Fibroblast of gingiva (primary cell): ENCODE data around the gene PHEX.

Experiments
- DNase-seq: peaks from one replicate; pipeline ENCODE4 v3.0.0-alpha.2; 2011; ENCODE audit warnings: low read depth

PHEX gene

DNA sequence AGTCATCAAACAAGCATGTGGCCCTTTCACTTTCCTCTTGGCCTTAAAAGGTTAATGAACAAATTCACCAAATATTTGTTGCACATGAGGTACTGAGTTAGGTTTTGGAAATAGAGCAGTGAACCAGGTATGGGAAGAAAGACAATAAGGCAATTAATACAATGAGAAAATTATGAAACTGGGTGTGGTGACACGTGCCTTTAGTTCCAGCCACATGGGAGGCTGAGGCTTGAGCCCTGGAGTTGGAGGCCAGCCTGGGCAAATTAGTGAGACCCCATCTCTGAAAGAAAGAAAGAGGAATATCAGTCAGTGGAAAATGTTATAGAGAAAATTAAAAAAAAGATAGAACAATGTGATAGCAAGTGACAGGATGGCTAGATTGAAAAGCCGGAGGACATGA is 8.1 kb downstream of the PHEX start:
- DNase-seq: no peak

GRCh38 chrX:22041907-22042530 is 9.9 kb downstream of the PHEX start:
- DNase-seq: no peak

- no peak for DNase-seq
These were observed 11.7 kb downstream of the PHEX start for GRCh38 chrX:22043872-22044271.

- no peak for DNase-seq
These were observed 15.3 kb downstream of the PHEX start for GRCh38 chrX:22047468-22047867.

- peak; percentile 3 for DNase-seq
These were observed 21.4 kb downstream of the PHEX start for GRCh38 chrX:22053481-22053880.

- DNase-seq: no peak
These were observed 24.1 kb downstream of the PHEX start for GRCh38 chrX:22056235-22056634.

DNA sequence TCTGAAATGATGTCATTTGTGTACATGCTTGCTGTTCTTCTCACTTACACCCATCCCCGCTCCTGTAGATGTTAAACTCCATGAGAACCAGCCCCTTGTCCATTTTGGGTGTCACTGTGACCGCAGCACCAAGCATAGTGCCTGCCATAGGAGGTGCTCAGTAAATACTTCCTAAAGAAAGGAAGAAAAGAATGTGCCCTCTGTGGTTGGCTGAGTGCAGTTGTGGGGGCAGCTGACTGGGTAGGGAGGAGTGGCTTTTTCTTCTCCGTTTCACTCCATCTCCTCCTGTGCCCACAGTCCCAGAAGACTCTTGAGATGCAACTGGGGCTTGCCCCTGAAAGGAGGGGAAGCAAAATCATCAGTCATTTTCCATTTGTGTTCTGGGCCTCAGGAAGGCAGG is 25.5 kb downstream of the PHEX start:
- no peak for DNase-seq

GRCh38 chrX:22059775-22060174 is 27.6 kb downstream of the PHEX start:
- DNase-seq: no peak

DNA sequence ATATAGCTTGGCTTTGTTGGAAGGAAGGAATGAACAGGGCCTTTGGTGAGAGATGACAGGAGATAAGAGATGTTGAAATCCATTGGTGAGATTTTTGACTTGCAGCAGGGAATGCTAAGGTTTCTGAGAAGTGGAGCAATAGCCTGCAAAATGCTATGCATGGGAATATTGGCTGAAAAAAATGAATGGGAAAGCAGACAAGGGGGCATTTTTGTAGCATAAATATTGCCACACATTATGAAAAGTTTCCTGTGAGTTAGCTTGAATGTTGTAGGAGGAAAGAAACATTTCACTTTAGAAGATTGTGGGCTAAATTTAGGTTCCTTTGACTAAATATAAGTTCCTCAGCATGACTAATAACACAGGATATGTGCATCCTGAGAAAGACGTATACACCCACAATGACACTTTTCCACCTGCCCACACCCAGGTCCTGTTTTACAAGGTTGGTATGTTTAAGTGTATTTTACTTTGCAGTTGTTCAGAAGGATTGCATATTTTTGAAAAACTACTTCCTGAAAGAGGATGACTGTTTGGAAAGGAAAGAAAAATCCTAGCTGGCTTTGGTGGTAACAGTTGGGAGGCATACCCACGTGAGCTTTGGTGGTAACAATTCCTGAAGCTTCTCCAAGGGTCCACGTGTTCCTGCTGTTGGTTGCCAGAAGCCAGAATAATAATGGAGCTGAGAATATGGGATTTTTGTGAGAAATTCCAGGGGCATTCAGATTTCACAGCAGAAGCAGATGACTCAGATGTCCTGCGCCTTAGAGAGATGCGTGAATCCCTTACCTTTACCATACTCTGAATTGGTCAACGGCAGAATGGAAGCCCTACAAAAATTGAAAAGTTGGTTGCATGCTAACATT is 28.5 kb downstream of the PHEX start:
- no peak for DNase-seq

GRCh38 chrX:22063284-22063683 is 31.2 kb downstream of the PHEX start:
- DNase-seq: no peak

DNA sequence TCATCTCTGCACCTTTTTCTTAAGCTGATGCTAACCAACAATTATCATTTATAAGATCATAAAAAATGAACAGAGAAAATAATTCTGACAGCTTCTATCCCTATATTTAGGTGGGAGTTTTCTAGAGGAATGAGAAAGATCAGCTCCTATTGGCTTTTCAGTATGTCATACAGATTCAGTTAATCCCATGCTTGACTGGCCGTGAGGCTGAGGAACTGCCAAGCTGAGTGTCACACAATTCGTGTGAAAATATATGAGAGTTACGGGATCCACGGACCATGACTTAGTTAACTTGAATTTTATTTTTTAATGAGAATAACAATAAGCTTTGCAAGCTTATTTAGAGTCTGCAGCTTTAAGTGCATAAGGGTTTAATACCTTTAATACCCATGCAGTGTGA is 37.5 kb downstream of the PHEX start:
- DNase-seq: no peak

GRCh38 chrX:22073928-22074327 is 41.8 kb downstream of the PHEX start:
- DNase-seq: no peak

- no peak for DNase-seq
These were observed 46.0 kb downstream of the PHEX start for GRCh38 chrX:22078117-22078516.

- DNase-seq: peak; percentile 29
These were observed 49.5 kb downstream of the PHEX start for GRCh38 chrX:22081475-22082092.

DNA sequence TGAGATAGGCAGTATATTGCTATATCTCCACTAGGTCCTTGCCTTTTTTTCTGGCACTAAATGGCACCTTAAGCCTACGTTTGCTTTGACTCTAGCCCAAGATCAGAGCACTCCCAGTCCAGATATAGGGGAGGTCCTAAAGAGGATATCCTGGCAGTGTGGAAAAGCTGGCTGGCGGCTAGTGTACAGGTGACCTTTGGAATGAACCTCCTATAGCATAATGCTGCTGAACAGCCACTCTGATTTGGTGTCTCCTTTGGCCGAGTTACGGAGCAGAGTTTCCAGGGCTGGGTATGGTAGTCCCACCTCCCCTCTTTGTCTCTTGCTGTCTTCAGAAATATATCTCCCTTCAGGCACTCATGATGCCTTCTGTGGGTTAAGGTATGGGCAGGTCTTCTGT is 53.9 kb downstream of the PHEX start:
- DNase-seq: no peak

DNA sequence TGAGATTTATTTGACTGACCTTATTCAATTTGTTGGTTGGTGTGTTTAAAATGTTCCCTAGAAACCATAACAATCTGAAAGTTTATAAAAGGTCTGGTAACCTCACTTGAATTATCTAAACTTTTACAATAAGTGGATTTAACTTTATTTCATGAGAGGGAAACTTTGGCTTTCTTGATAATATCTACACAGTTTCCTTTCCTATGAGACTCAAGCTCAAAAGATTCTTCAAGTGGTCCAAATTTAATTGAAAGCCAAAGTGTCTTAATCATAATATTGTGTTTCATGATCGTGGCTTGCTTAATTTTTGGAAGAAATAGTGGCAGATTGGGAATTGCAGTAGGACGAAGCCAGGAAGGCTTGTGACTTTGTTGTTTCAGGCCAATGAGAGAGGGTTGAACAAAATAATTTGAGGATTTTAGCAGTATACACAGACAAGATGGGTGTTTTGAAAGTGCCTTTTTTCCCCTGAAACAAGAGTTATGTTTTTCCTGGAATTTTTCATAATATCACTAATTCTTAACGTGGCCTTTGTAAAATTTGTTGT is 55.0 kb downstream of the PHEX start:
- no peak for DNase-seq

DNA sequence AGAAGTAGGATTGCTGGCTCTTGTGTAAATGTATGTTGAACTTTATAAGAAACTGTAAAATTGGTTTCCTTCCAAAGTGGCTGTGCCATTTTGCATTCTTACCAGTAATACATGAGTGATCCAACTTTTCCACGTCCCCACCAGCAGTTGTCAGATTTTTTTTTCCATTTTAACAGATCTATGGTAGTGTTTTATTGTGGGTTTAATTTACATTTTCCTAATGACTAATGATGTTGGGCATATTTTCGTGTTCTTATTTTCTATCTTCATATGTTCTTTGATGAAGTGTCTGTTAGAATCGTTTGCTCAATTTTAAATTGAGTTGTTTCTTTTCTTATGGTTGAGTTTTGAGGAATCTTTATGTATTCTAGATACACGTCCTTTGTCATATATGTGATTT is 56.2 kb downstream of the PHEX start:
- DNase-seq: no peak

DNA sequence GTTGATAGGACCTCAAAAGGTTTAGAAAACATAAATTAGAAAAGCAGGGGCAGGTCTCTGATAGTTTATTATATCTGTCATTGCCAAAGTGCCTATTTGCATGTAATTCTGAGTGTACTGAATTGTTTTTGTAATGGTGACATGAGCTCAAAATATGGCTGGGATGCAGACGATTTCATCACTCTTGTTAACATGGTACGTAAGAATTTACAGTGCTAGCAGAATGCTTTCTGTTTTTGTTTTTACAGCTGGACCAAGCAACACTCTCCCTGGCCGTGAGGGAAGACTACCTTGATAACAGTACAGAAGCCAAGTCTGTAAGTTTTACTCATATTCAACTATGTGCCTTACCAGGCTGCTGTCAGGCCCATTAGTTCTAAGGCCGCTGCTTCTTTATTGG is 58.1 kb downstream of the PHEX start:
- DNase-seq: peak; percentile 56

GRCh38 chrX:22093550-22093949 is 61.4 kb downstream of the PHEX start:
- DNase-seq: no peak

GRCh38 chrX:22095286-22095685 is 63.2 kb downstream of the PHEX start:
- DNase-seq: peak; percentile 25

DNA sequence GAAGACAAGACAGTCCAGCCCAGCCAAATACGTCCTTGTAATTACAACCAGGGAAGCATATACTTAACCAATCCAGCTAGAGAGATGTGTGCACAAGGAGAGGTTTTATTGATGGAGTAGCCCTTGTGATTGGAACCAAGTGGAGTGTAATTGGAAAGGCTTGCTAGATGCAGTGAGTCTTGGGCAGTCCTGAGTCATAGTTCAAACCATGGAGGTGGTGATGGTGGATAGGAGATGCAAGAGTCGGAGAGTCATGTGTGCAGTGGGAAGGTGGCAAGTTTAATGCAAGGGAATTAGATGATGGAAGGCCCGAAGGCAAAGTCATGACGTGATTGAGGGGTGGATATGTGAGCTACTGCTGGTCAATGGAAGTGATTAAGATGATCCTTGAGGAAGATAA is 63.7 kb downstream of the PHEX start:
- DNase-seq: no peak

DNA sequence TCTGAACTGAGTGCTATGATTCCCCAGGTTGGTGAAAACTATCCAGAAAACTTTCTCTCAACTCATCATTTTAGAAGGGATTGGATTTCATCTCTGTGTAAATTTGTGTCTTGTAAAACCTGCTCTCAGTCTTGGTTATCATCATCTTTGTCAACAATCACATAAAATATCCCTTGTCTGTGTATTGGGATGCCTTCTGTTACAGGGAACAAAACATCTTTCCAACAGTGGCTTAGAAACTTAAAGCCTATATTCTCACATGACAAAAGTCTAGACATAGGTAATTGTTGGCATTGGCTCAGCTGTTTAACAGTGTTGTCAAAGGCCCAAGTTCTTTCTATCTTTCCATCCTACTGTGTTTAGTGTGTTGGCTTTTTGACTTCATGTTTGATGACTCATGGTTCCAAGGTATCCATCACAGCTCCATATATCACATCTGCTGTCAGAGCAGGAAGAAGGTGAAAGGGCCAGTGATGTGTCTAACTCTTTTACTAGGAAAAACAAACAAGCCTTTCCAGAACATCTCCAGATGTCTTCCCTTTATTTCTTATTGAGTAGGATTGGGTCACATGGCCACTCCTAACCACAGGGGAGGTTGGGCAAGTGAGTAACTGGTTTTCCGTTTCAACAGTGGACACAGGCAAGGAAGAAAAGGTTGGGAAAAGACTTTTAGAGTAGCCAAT is 65.0 kb downstream of the PHEX start:
- peak; percentile 50 for DNase-seq
